ENCODE results near the gene HCLS1.

- TF ChIP-seq MAFK (IDR thresholded peaks at IDR 0.05; ENCODE audit: low read depth, low read length) (no peak), ASH2L (IDR thresholded peaks at IDR 0.05; ENCODE audit: low read length) (no peak), CTCF (IDR thresholded peaks at IDR 0.05; ENCODE audit: control extremely low read depth in 1 of 3, insufficient read depth in 1 of 3, low read depth in 1 of 3, low read length in 3 of 3) (no peak), YY1 (IDR thresholded peaks at IDR 0.05; ENCODE audit: low read depth, low read length) (no peak), CREB1 (IDR thresholded peaks at IDR 0.05) (no peak), RXRA (IDR thresholded peaks at IDR 0.05; ENCODE audit: insufficient read depth, low read depth, low read length) (no peak), POLR2AphosphoS5 (IDR thresholded peaks at IDR 0.05; ENCODE audit: low read depth, low read length) (no peak), CHD2 (IDR thresholded peaks at IDR 0.05; ENCODE audit: low read length) (no peak), SRF (IDR thresholded peaks at IDR 0.05; ENCODE audit: low read depth, low read length) (no peak), POLR2A (IDR thresholded peaks at IDR 0.05; ENCODE audit: control extremely low read depth in 1 of 2, low read depth in 2 of 2, low read length in 2 of 2) (no peak), TAF1 (IDR thresholded peaks at IDR 0.05; ENCODE audit: low read depth, low read length) (no peak)
These were observed 35.5 kb upstream of the HCLS1 start for GRCh38 chr3:121696186-121696585.
